Islet of Langerhans (tissue), 1 donor: Measurements from ENCODE around the gene CYP26B1.

Experiments used
- FAIRE-seq: peaks from one replicate; lab custom pipeline; 2011; peaks lifted over from hg19 to GRCh38; lab: Jason Lieb, UNC

The CYP26B1 gene

DNA sequence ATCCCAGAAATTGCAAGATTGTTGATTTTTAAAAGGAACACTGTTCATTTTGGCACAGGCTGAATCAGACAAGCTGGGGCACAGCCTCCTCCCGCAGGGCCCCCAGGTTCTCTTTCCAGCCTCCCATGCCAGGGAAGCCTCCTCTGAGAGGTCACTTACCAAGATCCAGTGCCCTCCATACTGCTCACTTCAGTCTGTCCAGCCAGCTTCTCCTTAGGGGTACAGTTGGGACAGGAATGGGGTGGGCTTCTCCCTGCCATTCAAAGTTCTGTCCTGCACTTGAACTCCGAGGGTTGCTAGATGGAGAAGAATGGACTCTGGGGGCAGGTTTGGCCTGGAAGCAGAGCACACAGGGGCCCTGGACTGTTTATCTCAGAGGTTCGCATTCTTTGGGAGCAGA lies 7.5 kb upstream of the CYP26B1 start:
- no peak for FAIRE-seq

DNA sequence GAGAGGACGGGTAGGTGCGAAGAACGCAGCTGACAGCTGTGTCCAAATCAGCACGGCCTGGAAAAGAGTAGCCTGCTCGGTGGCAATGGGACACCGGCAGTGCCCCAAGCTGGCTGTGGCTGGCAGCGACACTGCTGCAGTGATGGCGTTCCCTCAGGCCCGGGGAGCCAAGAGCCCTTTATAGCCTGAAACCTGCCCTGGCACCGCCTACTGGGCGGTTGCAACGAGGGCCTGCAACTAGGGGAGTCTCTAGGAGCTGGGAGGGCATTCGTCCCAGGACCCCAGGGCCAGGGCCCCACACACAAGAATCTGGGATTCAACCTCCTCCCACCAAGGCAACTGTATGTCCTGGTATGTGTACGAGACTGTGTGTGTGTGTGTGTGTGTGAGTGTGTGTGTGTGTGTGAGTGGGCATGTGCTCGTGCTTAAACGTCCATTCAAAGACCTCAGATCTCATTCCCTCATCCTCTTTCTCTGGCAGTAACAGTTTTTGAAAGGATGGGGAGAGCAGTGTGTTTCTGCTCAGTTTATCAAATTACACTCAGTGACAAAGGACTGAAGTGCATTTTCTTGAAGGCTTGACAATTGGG lies 6.8 kb upstream of the CYP26B1 start:
- no peak for FAIRE-seq

- FAIRE-seq, result no peak
Observed at GRCh38 chr2:72153924-72154323, 6.3 kb upstream of the CYP26B1 start.

- FAIRE-seq, result no peak
Observed at GRCh38 chr2:72153026-72153791, 5.5 kb upstream of the CYP26B1 start.

DNA sequence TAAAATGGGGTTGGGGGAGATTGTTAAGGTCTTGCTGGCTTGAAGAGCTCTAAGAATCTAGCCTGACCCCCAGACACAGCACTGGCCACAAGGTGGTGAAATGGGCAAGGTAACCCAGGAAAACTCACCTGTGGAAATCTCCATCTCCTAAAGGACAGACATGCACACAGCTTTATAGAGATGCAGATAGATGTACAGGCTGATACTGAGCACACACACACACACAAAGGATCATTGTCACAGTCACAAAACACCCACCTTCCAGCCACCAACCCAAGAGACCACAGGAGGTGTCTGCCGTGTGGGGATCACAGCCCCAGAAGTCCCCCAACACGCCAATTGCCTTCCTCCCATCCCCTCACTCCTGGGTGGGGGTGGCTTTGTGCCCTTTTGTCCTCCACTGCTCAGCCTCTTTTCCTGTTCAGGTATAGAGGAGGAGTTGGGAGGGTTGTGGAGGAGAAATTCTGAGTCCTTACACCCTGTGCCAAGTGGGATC lies 3.2 kb upstream of the CYP26B1 start:
- FAIRE-seq, result no peak

- FAIRE-seq, result no peak
Observed at GRCh38 chr2:72150157-72150860, 2.6 kb upstream of the CYP26B1 start.

DNA sequence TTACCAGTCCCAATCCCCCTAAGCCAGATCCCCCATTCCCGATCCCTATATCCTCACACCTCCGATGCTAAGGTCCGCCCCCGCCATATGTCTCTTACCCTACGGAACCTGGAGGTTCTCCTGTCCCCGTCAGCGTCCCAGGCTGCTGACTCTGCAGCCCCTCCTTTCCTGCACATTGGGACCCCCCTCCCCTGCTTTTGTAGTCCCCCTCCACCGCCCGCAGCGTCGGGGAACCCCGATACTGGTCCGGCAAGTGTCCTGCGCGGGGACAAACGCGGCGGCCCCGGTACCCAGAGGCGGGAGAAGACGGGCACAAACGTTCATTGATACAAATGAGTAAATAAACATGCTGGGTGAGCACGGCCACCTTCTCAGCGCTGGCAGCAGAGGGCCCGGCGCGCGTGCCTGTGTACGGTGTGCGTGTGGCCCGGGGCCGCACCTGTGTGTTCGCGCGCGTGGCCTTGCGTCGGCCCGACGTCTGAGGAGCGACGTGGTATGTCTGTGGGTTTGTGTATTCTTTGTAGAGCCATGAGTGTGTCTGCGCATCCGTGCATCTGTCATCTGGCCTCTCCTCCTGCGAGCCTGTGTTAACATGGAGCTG lies 2.0 kb upstream of the CYP26B1 start:
- FAIRE-seq, result no peak

DNA sequence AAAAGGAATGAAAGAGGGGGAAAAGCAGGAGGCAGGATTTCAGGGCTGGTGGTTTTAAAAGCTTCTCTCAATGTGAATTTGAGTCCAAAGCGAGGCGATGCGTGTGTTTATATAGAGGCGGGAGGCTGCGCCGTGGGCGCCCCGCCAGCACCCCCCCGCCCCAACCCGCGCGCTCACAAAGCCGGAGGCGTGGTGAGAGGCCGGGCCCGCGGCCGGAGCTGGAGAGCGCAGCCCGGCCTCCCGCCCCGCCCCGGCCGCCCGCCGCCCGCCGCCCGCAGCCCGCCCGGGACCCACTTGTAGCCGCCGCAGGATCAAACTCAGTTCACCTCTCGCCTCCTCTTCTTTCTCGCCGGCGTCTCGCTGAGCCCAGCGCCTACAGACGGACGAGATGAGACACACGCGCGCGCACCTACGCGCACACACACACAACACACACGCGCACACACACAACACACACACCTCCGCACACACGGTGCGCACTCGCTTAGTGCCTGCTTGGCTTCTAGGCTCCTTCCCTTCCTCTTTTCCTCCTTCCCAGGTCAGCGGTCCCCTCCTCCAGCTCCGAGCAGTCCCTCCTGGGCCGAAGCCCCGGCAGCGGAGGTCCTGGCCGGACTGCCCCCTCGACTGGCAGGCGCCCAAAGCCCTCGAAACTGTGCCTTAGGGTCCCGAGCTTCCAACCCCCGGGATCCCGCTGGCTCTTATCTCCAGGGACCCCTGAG lies 1.3 kb upstream of the CYP26B1 start:
- FAIRE-seq, result no peak

GRCh38 chr2:72148003-72148836 lies 558 bp upstream of the CYP26B1 start:
- no peak for FAIRE-seq

GRCh38 chr2:72146347-72147302 lies 1.0 kb downstream of the CYP26B1 start:
- no peak for FAIRE-seq

DNA sequence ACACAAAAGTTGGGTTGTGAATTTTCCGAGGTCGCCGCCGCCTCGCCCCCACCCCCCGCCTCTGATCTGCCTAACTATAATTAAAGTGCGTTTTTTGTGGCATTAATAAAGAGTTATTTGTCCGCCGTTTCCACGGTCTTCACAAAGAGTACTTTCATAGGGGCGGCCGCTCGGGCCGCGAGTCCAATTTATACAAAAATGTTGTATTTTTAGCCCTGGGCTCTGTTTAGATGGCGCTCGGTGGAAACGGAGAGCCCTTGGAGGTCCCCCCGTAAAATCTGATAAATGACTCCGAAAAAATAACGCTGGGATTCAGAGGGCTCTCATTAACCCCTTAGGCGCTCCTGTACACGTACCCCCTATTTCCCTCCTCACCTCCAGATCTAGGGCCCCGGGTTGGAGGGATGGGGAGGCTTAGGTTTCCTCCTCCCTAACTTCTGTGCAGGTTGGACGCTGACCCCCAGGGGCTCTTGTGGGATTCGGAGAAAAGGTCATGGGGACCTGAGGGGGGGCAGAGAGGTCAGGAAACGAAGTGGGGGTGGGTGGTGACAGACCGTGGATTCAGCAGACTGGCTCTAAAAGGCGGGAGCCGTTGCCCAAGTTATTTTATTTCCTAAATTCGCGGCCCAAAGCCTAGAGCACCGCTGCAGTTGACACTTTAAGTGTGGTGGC lies 1.9 kb downstream of the CYP26B1 start:
- FAIRE-seq, result no peak

- FAIRE-seq, result no peak
Observed at GRCh38 chr2:72145289-72145657, 2.4 kb downstream of the CYP26B1 start.

DNA sequence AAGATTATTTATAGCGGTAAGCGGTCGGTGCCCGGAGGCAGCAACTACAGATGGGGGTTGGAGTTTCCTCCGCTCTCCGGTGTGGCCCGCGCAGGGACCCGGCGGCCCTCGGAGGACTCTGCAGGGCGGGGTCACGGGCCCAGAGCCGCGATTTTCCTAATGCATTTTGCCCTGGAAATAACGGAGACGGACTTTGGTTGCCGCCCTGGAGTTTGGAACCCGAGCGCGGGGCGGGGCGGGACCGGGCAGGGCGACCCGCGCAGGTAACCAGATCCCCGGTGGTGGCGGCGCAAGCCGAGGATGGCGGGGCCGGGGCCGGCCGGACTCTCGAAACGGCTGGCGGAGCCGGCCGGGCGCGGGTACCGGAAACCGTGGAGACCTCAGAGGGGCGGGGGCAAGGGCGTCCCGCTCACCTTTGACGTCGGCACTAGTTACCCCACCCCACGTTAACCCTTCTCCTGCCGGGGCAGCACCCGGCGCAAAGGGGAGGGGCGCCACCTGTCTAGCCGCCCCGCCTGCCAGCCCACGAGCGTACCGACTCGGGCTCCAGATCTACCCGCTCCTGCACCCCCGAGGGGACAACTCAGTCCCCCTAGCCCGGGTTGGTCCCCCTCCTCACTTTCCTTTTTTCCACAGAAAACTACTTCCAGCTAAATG lies 2.9 kb downstream of the CYP26B1 start:
- no peak for FAIRE-seq

- no peak for FAIRE-seq
Observed at GRCh38 chr2:72144274-72144631, 3.4 kb downstream of the CYP26B1 start.

DNA sequence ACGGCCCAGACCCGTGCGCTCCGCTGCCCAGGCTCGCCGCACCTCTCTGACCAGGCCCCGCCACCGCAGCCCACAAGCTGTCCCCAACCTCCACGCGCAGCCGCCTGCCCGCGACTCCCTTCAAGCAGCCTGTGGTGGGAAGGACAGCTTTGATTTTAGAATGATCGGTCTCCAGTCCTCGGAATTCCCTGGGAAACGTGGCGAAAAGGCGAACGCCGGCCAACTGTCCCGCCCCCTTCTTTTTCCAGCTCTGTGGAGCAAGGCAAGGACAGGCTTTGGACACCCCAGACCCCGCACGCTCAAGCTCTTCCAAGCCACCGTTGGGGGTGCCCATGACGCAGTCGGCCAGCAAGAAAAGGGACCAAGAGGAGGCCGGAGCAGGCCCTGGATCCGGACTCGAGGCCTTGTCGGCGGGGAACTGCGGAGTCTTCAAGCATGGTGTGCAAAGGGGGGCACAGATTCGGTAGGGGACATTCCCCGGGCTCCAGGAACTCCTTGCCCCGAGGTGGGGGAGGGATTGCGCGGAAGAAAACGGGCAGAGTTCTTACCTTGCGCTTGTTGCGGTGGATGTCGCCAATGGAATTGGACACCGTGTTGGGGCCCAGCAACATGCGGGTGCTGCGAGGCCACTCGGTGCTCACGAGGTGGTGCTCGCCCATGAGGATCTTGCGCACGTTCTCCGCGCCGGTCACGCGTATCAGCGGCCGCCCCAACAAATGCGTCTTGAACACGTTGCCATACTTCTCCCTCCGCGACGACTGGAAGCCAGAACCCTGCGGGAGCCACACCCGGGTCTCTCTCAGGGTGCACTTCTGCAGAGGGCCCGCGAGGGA lies 4.0 kb downstream of the CYP26B1 start:
- FAIRE-seq, result no peak

DNA sequence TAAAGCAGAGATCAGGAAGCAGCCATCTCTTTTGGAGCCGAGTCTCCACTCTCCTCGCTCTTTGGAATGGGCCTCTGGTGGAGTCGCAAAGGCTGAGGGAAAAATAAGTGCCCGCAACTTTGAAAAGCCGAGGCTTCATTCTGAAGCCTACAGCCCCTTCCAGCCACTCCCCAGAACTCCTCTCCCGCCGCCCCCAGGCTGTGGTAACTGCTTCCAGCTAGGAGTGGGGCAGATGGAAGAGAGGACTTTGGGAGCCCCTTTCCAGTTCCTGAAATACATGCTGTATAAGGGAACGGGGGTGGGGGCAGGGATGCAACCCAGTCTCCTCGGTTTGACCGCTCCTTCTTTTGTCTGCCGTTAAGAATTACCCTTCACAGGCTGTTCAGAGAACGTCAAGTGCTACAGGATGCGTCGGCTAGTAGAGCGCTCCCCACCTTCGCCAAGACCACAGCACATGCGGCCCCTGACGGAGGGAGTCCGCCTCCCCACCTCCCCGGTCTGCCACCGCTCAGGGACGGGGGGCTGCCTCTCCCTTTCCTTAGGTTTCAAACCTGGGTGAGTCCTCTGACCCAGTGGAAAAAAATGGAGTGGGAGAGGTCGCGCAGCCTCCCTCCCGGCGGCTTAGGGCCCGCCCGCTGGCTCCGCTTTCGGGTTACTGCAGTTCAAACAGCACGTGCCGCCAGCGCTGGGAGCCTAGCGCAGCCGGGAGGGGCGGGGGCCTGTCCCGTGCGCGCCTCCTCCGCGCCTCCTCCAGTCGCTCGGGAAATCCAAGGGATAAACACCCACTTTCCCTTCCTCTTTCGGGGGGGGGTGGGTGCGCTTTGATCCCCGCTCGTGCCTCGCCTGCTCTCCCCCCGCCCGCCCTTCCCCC lies 4.9 kb downstream of the CYP26B1 start:
- no peak for FAIRE-seq

DNA sequence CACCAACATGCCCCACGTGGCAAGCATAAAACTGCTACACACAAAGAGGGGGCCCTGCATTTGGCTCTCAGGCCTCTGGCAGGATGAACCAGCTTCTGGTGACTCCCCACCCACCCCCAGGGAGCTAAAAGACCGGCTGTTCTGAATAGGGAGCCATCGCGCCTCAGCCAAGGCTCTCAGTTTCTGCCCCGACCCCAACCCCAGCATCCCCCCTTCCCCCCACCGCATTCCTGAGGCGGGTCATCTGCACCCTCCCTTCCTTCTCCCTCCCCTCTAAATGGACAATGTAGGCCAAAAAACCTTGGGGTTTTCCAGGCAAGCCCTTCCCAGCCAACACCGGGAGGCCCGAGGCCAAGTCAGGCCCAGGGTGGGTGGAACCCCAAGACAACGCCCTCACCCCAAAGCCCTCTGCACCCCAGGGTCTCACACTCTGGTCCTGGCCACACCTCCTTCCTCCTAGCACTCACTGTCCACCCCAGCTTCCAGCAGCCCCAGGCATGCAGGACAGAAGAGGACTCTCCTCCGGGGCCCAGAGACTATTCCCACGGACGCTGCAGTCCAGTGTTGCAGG lies 5.7 kb downstream of the CYP26B1 start:
- no peak for FAIRE-seq
